Upper lobe of left lung (tissue), 6 donors: ENCODE data around the gene LARP4B. TPM values are rescaled to one million over a fixed set of nuclear protein-coding genes. Genes with fewer than 3 reads are reported as not detected.

ENCODE experiments used
- ATAC-seq, 2 donors: fragments of 200-7000 bp; cut with Tn5 transposase; one replicate each; pipeline ENCODE4 v1.9.1; 2022; ENCODE audit warnings: mild to moderate bottlenecking in 2 of 2, moderate library complexity in 2 of 2; ENCODE audit not compliant: low FRiP score in 2 of 2
- DNase-seq, 2 donors: peaks; one replicate each; pipeline ENCODE4 v3.0.0-alpha.2; 2019 to 2020
- H3K27ac ChIP-seq, 4 donors: fragments of 200-600 bp; sonication (generic); one replicate each; pipeline ENCODE4 v1.5.1; 2016 to 2019
- H3K27me3 ChIP-seq, 4 donors: fragments of 200-600 bp; sonication (generic); one replicate each; pipeline ENCODE4 v1.5.1; 2017 to 2019
- H3K36me3 ChIP-seq, 4 donors: fragments of 200-600 bp; sonication (generic); one replicate each; pipeline ENCODE4 v1.5.1; 2016 to 2019
- H3K4me1 ChIP-seq, 4 donors: fragments of 200-600 bp; sonication (generic); one replicate each; pipeline ENCODE4 v1.5.1; 2018 to 2019
- H3K4me3 ChIP-seq, 4 donors: fragments of 200-600 bp; sonication (generic); one replicate each; pipeline ENCODE4 v1.5.1; 2017 to 2019; ENCODE audit warnings: mild to moderate bottlenecking in 2 of 4, moderate library complexity in 1 of 4
- H3K9me3 ChIP-seq, 4 donors: fragments of 200-600 bp; sonication (generic); one replicate each; pipeline ENCODE4 v1.5.1; 2018 to 2019
- EP300 ChIP-seq, 4 donors: sonication (generic); formaldehyde crosslinking; IDR thresholded peaks; one replicate each; pipeline ENCODE4 v1.5.1; 2017; ENCODE audit warnings: antibody characterized with exemption in 4 of 4, control low read depth in 2 of 4
- POLR2A ChIP-seq, 4 donors: fragments of 450-650 bp; IDR thresholded peaks; one replicate each; pipeline ENCODE4 v1.5.1; 2016 to 2017; ENCODE audit warnings: antibody characterized with exemption in 4 of 4, mild to moderate bottlenecking in 2 of 4
- POLR2AphosphoS5 ChIP-seq, 2 donors: sonication (generic); formaldehyde crosslinking; IDR thresholded peaks; one replicate each; pipeline ENCODE4 v1.5.1; 2017; ENCODE audit warnings: antibody characterized with exemption in 2 of 2
- whole genome bisulfite sequencing, 2 donors: methylation state at CpG; one replicate each; pipeline ENCODE4 v1.1.5; 2017 to 2018; 5-methylcytosine and 5-hydroxymethylcytosine counted together
- total RNA-seq, 6 donors: library from RNA; depleted of rRNA in 4 of 6; stranded (reverse); fragments of >200 nt in 4 of 6; gene quantifications; one replicate each; pipeline versions ENCODE4 v1.1.0 to v1.2.1, GENCODE V29; 2016 to 2021
- TF ChIP-seq, protein P1 (sequence below), 6 experiments: fragments of 450-650 bp in 4 of 6; fragments of 200-600 bp in 2 of 6; sonication (generic) in 2 of 6; IDR thresholded peaks; one replicate each; pipeline ENCODE4 v1.5.1; 2016 to 2019; ENCODE audit warnings: antibody characterized with exemption in 6 of 6
- donor health status: DM: no; HTN: no; CAD: no; lungs with moderate emphysema.
- donor health status: DM: no; HTN: yes; CAD: no; lungs with severe emphysema.

LARP4B gene
- total RNA-seq, 6 donors from 2014 or later: 106 to 154 (median 139) TPM

DNA sequence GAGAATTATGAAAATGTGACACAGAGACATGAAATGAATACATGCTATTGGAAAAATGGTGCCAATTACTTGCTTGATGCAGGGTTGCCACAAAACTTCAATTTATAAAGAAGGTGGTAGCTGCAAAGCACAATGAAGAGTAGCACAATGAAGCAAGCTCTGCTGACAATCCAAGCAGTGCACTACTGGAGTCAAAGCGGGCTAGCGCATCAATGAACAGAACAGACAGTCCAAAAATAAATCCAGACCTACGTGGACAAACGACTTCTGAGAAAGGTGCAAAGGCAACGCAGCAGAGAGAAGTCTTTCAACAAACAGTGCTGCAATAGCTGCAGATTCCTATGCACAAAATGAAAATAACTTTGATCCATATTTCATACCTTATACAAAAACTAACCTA is 75.8 kb downstream of the LARP4B start:
- Histone ChIP-seq H3K9me3 (no peaks in the 10 kb centered on the region), H3K27ac (no peak overlapping the region), H3K4me3 (no peak overlapping the region), H3K4me1 (peaks cover 0 to 2% (median 0%) of the 10 kb centered on the region in 4 donors), H3K27me3 (no peaks in the 10 kb centered on the region), H3K36me3 (peaks cover 0 to 40% (median 12%) of the 10 kb centered on the region in 4 donors)
- no peak for TF ChIP-seq POLR2A (IDR thresholded peaks at IDR 0.05)
- TF ChIP-seq, protein P1, sequence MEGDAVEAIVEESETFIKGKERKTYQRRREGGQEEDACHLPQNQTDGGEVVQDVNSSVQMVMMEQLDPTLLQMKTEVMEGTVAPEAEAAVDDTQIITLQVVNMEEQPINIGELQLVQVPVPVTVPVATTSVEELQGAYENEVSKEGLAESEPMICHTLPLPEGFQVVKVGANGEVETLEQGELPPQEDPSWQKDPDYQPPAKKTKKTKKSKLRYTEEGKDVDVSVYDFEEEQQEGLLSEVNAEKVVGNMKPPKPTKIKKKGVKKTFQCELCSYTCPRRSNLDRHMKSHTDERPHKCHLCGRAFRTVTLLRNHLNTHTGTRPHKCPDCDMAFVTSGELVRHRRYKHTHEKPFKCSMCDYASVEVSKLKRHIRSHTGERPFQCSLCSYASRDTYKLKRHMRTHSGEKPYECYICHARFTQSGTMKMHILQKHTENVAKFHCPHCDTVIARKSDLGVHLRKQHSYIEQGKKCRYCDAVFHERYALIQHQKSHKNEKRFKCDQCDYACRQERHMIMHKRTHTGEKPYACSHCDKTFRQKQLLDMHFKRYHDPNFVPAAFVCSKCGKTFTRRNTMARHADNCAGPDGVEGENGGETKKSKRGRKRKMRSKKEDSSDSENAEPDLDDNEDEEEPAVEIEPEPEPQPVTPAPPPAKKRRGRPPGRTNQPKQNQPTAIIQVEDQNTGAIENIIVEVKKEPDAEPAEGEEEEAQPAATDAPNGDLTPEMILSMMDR (IDR thresholded peaks at IDR 0.05): no peak
- no peak for TF ChIP-seq EP300 (IDR thresholded peaks at IDR 0.05)
- TF ChIP-seq POLR2AphosphoS5 (IDR thresholded peaks at IDR 0.05): no peak
- 89 to 93% methylated on average over 5 of the region's 5 CpGs for WGBS, 2 donors
- ATAC-seq (no peak), DNase-seq (no peak)

DNA sequence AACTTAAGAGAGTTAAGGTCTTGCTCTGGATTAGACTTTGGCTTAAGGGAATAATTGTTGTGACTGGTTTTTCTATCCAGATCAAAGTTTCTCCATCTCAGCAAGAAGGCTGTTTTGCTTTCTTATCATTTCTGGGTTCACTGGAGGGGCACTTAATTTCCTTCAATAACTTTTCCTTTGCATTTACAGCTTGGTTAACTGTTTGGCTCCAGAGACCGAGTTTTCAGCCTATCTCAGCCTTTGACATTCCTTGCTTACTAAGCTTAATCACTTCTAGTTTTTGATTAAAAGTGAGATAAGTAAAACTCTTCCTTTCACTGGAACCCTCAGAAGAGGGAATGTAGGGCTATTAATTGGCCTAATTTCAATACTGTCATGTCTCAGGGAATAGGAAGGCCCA is 76.4 kb downstream of the LARP4B start:
- peaks cover 0 to 4% (median 0%) of the 10 kb centered on the region in 4 donors for H3K9me3 ChIP-seq
- TF ChIP-seq EP300 (IDR thresholded peaks at IDR 0.05): no peak
- TF ChIP-seq POLR2A (IDR thresholded peaks at IDR 0.05): no peak
- no peak for TF ChIP-seq POLR2AphosphoS5 (IDR thresholded peaks at IDR 0.05)
- TF ChIP-seq, protein P1 (IDR thresholded peaks at IDR 0.05): no peak
- no peak for DNase-seq
- peaks cover 0 to 2% (median 0%) of the 10 kb centered on the region in 4 donors for H3K4me1 ChIP-seq
- no peak overlapping the region for H3K4me3 ChIP-seq
- no peaks in the 10 kb centered on the region for H3K27me3 ChIP-seq
- ATAC-seq: no peak
- H3K36me3 ChIP-seq: peaks cover 0 to 34% (median 6%) of the 10 kb centered on the region in 4 donors
- WGBS, 2 donors: 88 to 96% methylated on average over 1 of the region's 1 CpG
- H3K27ac ChIP-seq: no peak overlapping the region

DNA sequence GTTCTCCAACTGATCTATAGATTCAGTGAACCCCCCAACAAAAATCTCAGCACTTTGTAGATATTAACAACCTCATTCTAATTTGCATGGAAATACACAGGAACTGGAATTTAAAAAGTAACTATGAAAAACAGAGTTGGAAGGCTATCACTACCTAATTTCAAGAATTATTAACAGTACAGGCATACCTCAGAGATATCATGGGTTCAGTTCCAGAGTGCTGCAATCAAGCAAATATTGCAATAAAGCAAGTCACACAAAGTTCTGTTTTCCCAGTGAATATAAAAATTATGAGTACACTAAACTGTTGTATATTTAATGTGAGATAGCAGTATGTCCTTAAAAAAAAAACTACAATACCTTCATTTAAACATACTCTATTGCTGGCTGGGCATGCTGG is 78.5 kb downstream of the LARP4B start:
- Histone ChIP-seq H3K9me3 (peaks cover 0 to 4% (median 0%) of the 10 kb centered on the region in 4 donors), H3K27ac (no peak overlapping the region), H3K27me3 (no peaks in the 10 kb centered on the region), H3K4me1 (peaks cover 0 to 2% (median 0%) of the 10 kb centered on the region in 4 donors), H3K36me3 (peaks cover 0 to 21% (median 3%) of the 10 kb centered on the region in 4 donors), H3K4me3 (no peak overlapping the region)
- no peak for TF ChIP-seq POLR2AphosphoS5 (IDR thresholded peaks at IDR 0.05)
- ATAC-seq: no peak
- no peak for DNase-seq

DNA sequence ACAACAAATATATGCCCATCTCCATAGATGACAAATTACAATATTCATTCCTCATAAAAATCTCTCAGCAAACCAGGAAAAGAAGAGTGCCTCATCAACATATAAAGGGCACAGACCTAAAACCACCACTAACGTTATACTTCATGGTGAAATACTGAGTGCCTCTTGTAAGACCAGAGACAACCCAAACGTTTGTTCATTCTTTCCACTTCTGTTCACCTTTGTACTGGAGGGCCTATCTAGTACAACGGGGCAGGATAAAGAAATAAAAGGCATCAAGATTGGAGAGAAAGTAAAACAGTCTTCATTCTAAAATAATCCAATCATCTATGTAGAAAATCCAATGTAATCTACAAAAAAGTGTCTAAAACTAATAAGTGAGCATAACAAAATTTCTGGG is 79.1 kb downstream of the LARP4B start:
- Histone ChIP-seq H3K4me1 (peaks cover 0 to 2% (median 0%) of the 10 kb centered on the region in 4 donors), H3K27me3 (no peaks in the 10 kb centered on the region), H3K4me3 (no peak overlapping the region), H3K9me3 (peaks cover 0 to 4% (median 0%) of the 10 kb centered on the region in 4 donors), H3K36me3 (peaks cover 0 to 26% (median 5%) of the 10 kb centered on the region in 4 donors), H3K27ac (no peak overlapping the region)
- ATAC-seq: no peak
- WGBS, 2 donors: 58 to 62% methylated on average over 3 of the region's 3 CpGs
- DNase-seq: no peak
- TF ChIP-seq, protein P1 (IDR thresholded peaks at IDR 0.05): no peak
- TF ChIP-seq POLR2AphosphoS5 (IDR thresholded peaks at IDR 0.05) (no peak), EP300 (IDR thresholded peaks at IDR 0.05) (no peak), POLR2A (IDR thresholded peaks at IDR 0.05) (no peak)

DNA sequence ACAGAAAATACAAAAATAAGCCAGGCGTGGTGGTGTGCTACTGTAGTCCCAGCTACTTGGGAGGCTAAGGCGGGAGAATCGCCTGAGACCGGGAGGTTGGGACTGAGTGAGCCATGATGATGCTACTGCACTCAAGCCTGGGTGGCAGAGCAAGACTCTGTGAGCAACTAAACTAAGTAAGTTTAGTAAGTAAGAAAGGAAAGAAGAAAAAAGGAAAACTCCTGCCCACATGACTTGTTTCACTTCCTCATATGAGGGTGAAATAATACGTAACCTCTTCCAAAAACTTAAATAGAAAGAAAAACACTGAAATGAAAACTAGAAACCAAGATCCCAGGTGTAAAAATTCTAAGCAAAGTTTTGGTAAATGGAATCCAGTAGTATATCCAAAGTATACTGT is 79.6 kb downstream of the LARP4B start:
- no peak overlapping the region for H3K4me3 ChIP-seq
- H3K9me3 ChIP-seq: peaks cover 0 to 4% (median 0%) of the 10 kb centered on the region in 4 donors
- ATAC-seq (no peak), DNase-seq (no peak)
- no peaks in the 10 kb centered on the region for H3K27me3 ChIP-seq
- TF ChIP-seq, protein P1 (IDR thresholded peaks at IDR 0.05): no peak
- TF ChIP-seq EP300 (IDR thresholded peaks at IDR 0.05): no peak
- no peak for TF ChIP-seq POLR2AphosphoS5 (IDR thresholded peaks at IDR 0.05)
- TF ChIP-seq POLR2A (IDR thresholded peaks at IDR 0.05): no peak
- WGBS, 2 donors: 87 to 92% methylated on average over 5 of the region's 5 CpGs
- peaks cover 0 to 2% (median under 1%) of the 10 kb centered on the region in 4 donors for H3K4me1 ChIP-seq
- peaks cover 0 to 23% (median 5%) of the 10 kb centered on the region in 4 donors for H3K36me3 ChIP-seq
- H3K27ac ChIP-seq: no peak overlapping the region
